AG08396 (cell line): Measurements from ENCODE around the gene KIF12.
A peak's percentile ranks its signal among the peaks of the same experiment; 100 is the strongest.
"Not testable (repeated sequence)": the region's sequence is repeated elsewhere in the genome, so short reads cannot be mapped to it uniquely, and the experiment has no call there.

Experiments used
- DNase-seq: peaks from one replicate; pipeline ENCODE4 v3.0.0; 2012; ENCODE audit warnings: low spot score, mixed read lengths

Gene KIF12

DNA sequence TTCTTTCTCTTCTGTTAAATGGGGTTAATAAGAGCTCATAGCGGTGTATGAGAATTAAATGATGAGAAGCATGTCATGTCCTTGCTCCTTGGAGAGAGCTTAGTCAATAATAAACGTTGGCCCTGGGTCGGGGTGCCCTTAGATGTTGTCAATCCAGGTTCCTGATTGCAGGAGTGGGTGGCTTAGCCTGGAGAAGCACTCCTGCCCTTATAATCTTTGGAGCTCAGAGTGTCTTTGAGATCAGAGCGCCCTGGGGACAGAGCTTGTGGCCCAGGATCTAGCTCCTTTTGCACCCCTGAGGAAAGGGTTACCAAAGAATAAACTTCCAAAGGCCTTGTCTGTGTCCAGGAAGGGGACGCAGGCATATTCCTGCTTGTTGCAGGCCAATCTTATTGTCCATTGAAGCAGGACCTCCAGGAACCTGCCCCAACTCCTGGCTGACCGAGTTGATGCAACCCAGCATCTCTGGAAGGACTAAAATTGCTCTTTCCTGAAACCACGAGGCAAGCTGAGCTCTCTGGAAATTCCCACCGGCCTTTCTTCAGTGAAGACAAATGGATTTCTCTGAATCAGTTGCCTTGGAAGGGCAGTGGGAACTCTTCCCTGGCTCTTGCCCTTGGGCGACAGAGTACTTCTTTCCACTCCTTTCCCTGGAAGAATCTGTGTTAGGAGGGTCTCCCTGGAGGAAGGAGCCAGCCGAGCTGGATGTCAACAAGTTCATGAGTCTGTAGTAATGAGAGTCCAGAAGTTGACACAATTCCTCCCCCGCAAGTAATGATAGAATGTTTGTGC, 14.6 kb downstream of the KIF12 start:
- no peak for DNase-seq

DNA sequence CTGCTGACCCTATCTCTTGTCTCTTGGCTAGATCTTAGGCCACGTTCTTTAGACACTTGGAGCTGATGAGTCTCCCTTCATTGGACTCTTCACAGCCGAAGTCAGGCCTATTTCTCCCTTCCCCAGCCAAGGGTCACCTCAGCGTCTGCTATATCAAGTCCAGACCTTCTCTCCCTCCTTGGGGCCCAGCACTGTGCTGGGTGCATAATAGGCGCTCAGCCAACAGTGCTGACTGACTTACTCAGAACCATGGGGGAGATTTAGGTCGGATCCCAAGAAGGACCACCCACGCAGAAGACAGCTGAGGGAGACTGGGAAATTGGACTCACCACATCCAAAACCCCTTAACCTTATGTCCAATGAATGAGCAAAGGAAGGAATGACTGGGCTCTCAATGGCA, 15.4 kb downstream of the KIF12 start:
- DNase-seq: no peak

DNA sequence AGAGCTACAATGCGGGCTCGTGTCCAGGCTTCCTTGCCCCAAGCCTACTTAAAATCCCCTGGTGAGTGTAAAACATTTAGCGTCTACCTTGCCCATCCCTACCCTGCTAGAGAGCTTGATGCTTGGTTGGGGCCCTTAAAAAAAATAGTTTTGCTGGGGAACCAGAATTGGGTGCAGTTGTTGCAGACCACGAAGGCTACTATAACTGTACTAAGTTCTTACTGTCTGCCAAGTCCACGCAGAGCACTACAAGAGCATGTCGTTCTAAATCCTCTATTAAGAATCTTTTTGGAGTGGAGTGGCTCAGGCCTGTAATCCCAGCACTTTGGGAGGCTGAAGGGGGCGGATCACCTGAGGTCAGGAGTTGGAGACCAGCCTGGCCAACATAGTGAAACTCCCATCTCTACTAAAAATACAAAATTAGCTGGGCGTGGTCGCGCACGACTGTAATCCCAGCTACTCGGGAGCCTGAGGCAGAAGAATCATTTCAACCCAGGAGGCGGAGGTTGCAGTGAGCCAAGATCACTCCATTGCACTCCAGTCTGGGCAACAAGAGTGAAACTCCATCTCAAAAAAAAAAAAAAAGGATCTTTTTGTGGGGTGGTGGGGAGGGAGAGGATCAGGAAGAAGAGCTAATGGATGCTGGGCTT, 16.2 kb downstream of the KIF12 start:
- DNase-seq: not testable (repeated sequence)

- peak; percentile 89 for DNase-seq
These were observed 16.9 kb downstream of the KIF12 start for GRCh38 chr9:114082017-114082762.

- no peak for DNase-seq
These were observed 17.6 kb downstream of the KIF12 start for GRCh38 chr9:114081441-114082016.

GRCh38 chr9:114080773-114081440, 18.2 kb downstream of the KIF12 start:
- DNase-seq: no peak

- no peak for DNase-seq
These were observed 18.8 kb downstream of the KIF12 start for GRCh38 chr9:114080195-114080772.

- DNase-seq: no peak
These were observed 20.3 kb downstream of the KIF12 start for GRCh38 chr9:114078781-114079156.

- no peak for DNase-seq
These were observed 20.9 kb downstream of the KIF12 start, which contains the start of gene AMBP for GRCh38 chr9:114078021-114078780. Gene AMBP, minus strand, starts transcription at chr9:114078300. Its CDS starts 91 bp downstream, at chr9:114078209.

DNA sequence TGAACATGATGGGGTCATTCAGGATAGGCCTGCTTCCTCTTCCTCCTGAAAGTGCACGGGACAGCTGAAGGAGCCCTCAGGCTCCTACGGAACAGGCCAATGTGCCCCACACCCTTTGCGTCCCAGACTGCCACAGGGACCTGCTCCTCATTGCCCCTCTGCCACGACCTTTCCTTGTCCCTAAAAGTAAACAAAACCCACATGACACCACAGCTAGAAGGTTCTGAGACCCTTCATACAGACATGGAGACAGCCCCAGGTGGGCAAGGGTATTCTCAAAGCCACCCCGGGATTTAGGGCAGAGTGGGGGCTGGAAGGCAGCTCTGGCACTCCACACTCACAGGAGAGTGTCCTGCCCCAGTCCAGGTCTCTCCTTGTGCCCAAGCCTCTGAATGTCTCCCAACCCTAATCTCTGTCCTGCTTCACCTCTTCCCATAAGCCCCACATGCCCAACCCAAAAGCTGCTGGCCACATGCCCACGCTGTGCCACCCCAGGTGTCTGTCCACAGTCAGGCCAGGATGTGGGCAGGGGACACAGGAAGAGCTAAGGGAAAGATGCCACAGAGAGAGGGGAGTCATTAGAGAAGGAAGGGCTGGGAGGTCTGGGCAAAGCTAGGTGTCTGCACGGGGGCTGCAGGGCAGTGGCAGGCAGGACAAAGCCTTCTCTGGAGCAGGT, 21.8 kb downstream of the KIF12 start:
- no peak for DNase-seq

- DNase-seq: no peak
These were observed 22.6 kb downstream of the KIF12 start for GRCh38 chr9:114076237-114077161.

DNA sequence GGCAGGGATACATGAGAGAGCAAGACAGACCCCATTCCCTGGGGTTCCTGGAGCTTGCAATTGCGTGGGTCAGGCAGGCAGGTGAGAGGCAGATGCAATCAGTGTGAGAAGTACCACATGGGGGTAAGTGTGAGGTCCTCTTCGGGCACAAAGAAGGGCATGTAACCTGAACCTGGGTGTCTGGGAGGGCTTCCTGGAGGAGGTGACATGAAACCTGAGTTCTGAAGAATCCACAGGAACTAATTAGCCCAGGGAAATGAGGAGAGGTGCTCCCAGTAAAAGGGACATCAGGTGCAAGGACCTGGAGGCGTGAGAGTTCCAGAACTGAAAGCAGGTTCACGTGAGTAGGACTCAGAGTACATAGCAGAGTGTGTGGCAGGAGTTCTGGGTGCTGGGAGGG, 23.5 kb downstream of the KIF12 start:
- DNase-seq: no peak

- DNase-seq: no peak
These were observed 26.6 kb downstream of the KIF12 start for GRCh38 chr9:114072184-114073140.

DNA sequence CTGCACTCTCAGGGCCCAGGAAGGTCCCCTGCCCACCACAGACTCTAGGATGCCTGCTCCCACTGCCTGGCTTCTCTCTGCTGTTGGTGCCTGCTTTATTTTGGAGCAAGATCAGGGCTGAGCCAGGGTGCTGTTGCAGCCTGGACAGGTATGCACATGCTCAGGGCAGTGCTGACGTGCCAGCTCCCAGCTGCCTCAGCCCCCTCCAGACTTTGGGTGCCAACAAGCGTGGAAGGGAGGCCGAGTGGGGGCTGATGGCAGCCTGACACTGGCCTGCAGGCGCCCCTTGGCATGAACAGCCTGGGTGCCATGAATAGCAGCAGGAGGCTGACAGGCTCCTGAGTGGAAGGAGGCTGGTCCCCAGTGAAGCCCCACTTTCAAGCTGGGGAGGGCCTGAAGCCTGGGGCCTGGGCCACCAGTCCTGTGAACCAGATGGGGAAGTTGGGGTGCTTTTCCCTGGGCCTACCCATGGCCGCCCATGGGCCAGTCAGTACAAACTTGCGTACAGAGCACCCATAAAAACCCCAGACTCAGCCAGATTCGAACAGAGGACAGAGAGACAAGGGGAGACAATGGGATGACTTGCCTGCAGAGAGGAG, 27.8 kb downstream of the KIF12 start:
- DNase-seq: no peak

GRCh38 chr9:114070188-114071103, 28.6 kb downstream of the KIF12 start:
- DNase-seq: no peak

DNA sequence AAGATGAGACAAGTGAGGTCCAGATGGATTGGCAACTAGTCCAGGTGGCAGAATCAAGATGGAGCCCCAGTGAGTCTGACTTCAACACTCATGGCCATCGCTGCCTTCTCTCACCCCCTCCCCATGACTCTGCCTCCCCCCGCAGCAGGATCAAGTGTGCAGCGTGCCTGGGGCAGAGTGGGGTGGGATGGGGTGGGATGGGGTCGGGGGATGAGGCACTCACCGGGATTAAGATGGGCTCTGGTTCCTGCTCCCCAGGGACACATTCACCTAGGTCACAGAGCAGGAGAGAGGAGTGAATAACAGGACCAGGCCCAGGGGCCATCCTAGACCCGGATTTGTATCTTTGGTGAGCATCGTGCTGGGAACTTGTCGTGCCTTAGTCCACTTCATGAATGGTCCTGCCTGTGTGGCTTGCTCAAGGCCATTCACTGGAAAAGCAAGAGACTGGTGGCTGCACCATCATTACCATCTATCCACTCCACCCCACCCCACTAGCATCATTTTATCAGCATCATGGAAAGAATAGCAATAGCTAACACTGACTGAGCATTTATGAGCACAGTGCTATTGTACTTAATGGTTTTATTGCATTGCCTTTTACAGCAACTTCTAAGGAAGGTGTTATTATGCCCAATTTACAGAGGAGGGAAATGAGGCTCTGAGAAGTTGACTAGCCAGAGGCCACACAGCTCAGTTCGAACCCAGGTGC, 29.5 kb downstream of the KIF12 start:
- no peak for DNase-seq
